DOHH2 (cell line): Measurements from ENCODE around the gene STAM.

Experiments used
- EZH2phosphoT487 ChIP-seq: fragments of 200-600 bp; sonication (generic); IDR thresholded peaks from 2 replicates; pipeline ENCODE4 v1.6.1; 2017; ENCODE audit warnings: borderline replicate concordance, mild to moderate bottlenecking, antibody characterized with exemption, low read length, moderate library complexity, mixed read lengths
- TF ChIP-seq, protein P1 (sequence below): fragments of 200-600 bp; sonication (generic); IDR thresholded peaks from one replicate; pipeline ENCODE4 v1.5.1; 2014; ENCODE audit warnings: antibody characterized with exemption, mild to moderate bottlenecking, low read depth, low read length; ENCODE audit not compliant: poor library complexity, severe bottlenecking

DNA sequence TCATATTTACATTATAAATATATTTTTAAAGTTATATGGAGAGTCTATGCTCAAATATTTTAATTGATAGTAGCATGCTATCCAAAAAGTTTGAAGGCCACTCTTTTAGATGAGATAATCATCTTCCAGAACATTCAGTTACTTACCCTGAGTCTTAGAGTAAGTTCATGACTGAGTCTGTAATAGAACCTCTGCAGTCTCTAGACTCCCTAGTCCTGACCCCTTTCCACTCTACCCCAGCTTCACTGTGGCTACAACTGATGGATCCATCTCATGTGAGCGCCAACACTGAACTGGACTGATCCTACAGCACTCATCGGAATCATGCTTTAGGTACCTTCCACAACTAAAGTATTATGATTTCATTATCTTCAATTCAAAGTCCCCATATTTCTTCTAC is 36.9 kb upstream of the STAM start:
- TF ChIP-seq, protein P1, sequence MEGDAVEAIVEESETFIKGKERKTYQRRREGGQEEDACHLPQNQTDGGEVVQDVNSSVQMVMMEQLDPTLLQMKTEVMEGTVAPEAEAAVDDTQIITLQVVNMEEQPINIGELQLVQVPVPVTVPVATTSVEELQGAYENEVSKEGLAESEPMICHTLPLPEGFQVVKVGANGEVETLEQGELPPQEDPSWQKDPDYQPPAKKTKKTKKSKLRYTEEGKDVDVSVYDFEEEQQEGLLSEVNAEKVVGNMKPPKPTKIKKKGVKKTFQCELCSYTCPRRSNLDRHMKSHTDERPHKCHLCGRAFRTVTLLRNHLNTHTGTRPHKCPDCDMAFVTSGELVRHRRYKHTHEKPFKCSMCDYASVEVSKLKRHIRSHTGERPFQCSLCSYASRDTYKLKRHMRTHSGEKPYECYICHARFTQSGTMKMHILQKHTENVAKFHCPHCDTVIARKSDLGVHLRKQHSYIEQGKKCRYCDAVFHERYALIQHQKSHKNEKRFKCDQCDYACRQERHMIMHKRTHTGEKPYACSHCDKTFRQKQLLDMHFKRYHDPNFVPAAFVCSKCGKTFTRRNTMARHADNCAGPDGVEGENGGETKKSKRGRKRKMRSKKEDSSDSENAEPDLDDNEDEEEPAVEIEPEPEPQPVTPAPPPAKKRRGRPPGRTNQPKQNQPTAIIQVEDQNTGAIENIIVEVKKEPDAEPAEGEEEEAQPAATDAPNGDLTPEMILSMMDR = no peak
- no peak for TF ChIP-seq EZH2phosphoT487
